ENCODE results near the gene RALGPS2. TPM values are rescaled to one million over a fixed set of nuclear protein-coding genes. Genes with fewer than 3 reads are reported as not detected.

RALGPS2 gene
- total RNA-seq, 2 experiments from 2014 or later = 91.6 to 102 TPM

- no peak overlapping the region for H3K27ac ChIP-seq (ENCODE audit: low read depth, low read length, poor library complexity, severe bottlenecking)
- H3K4me2 ChIP-seq (ENCODE audit: low read length) = no peak overlapping the region
- no peak for TF ChIP-seq EZH2phosphoT487 (IDR thresholded peaks at IDR 0.05; ENCODE audit: borderline replicate concordance, low read depth, low read length)
- TF ChIP-seq CTCF (conservative IDR thresholded peaks at IDR 0.05; ENCODE audit: low read length) = no peak
- H3K9me3 ChIP-seq (ENCODE audit: low read length) = no peaks in the 10 kb centered on the region
- H4K20me1 ChIP-seq (ENCODE audit: insufficient read depth, low read length) = no peaks in the 10 kb centered on the region
- POLR2A ChIA-PET = interaction anchor here (0.6 to 1.3 kb wide), 2 partner anchors 15 to 335 kb away, joined by 3 to 5 read pairs; no protein-coding TSS in a partner anchor
- H3K36me3 ChIP-seq (ENCODE audit: insufficient read depth, low read length) = no peaks in the 10 kb centered on the region
- CTCF ChIA-PET (ENCODE audit: unreplicated experiment) = interaction anchor here (0.6 kb wide), 1 partner anchor 10 kb away, joined by 3 read pairs; no protein-coding TSS in a partner anchor
- H3K79me2 ChIP-seq (ENCODE audit: insufficient read depth, low read depth, low read length) = no peaks in the 10 kb centered on the region
- intact Hi-C loops (cut with micrococcal nuclease; ENCODE audit: unreplicated experiment) = no loop called here
- DNase-seq (ENCODE audit: low spot score) = no peak
- BruUV-seq (replicated peaks) = no TSS peak
- H3K4me3 ChIP-seq (ENCODE audit: low read depth, low read length, poor library complexity, severe bottlenecking) = no peak overlapping the region
- no peaks in the 10 kb centered on the region for H3K4me1 ChIP-seq (ENCODE audit: insufficient read depth, low read length, poor library complexity, severe bottlenecking)
- no peak overlapping the region for H2AFZ ChIP-seq (ENCODE audit: low read length)
- no peaks in the 10 kb centered on the region for H3K9me2 ChIP-seq (ENCODE audit: insufficient read depth, low read length)
Measured at GRCh38 chr1:178960482-178961240, 235.6 kb downstream of the RALGPS2 start.

GRCh38 chr1:178961331-178961730, 236.3 kb downstream of the RALGPS2 start:
- POLR2A ChIA-PET = interaction anchor here (0.6 kb wide), 1 partner anchor 334 kb away, joined by 5 read pairs; no protein-coding TSS in a partner anchor

More at GRCh38 chr1:178961331-178961730, 236.3 kb downstream of the RALGPS2 start:
- TF ChIP-seq EZH2phosphoT487 (IDR thresholded peaks at IDR 0.05; ENCODE audit: borderline replicate concordance, low read depth, low read length) (no peak), CTCF (conservative IDR thresholded peaks at IDR 0.05; ENCODE audit: low read length) (no peak)
- no peak overlapping the region for H3K4me2 ChIP-seq (ENCODE audit: low read length)
- CTCF ChIA-PET (ENCODE audit: unreplicated experiment) = no interaction called here
- no peak for DNase-seq (ENCODE audit: low spot score)
- BruUV-seq (replicated peaks) = no TSS peak
- no peaks in the 10 kb centered on the region for H3K79me2 ChIP-seq (ENCODE audit: insufficient read depth, low read depth, low read length)
- no peak overlapping the region for H3K4me3 ChIP-seq (ENCODE audit: low read depth, low read length, poor library complexity, severe bottlenecking)
- no peak overlapping the region for H2AFZ ChIP-seq (ENCODE audit: low read length)
- H3K36me3 ChIP-seq (ENCODE audit: insufficient read depth, low read length) = no peaks in the 10 kb centered on the region
- intact Hi-C loops (cut with micrococcal nuclease; ENCODE audit: unreplicated experiment) = no loop called here
- H3K4me1 ChIP-seq (ENCODE audit: insufficient read depth, low read length, poor library complexity, severe bottlenecking) = peaks cover under 1% of the 10 kb centered on the region
- no peaks in the 10 kb centered on the region for H3K9me3 ChIP-seq (ENCODE audit: low read length)
- H4K20me1 ChIP-seq (ENCODE audit: insufficient read depth, low read length) = no peaks in the 10 kb centered on the region
- H3K9me2 ChIP-seq (ENCODE audit: insufficient read depth, low read length) = no peaks in the 10 kb centered on the region
- no peak overlapping the region for H3K27ac ChIP-seq (ENCODE audit: low read depth, low read length, poor library complexity, severe bottlenecking)
